IMR-90 (cell line): ENCODE results near the gene WNT11. TPM values are rescaled to one million over a fixed set of nuclear protein-coding genes. Genes with fewer than 3 reads are reported as not detected.

Experiments
- ATAC-seq: fragments of 200-7000 bp; cut with Tn5 transposase; 2 replicates; pipeline ENCODE4 v1.9.1; 2020; ENCODE audit warnings: low read depth, mild to moderate bottlenecking, moderate library complexity
- BruUV-seq: library from RNA; stranded (reverse); fragments of 400-500 nt; replicated peaks from 2 replicates; lab custom pipeline; 2021; lab: Mats Ljungman, UMichigan
- CTCF ChIA-PET: fragments of 300-600 bp; formaldehyde crosslinking; extraction: SDS; loops from one replicate; lab custom pipeline; 2021; ENCODE audit warnings: antibody characterized with exemption; lab: Yijun Ruan, JAX
- POLR2A ChIA-PET: fragments of 300-600 bp; sonication (Branson Sonifier 250); formaldehyde crosslinking; loops from one replicate; lab custom pipeline; 2022; ENCODE audit warnings: antibody characterized with exemption; ENCODE audit not compliant: unreplicated experiment; lab: Charles Lee
- DNase-seq: peaks from one replicate; pipeline ENCODE4 v3.0.0; 2013
- H2AFZ ChIP-seq: replicated peaks from 2 replicates; pipeline ENCODE3; 2013; ENCODE audit warnings: low read length, mild to moderate bottlenecking; ENCODE audit not compliant: poor library complexity
- H2AK5ac ChIP-seq: 2 replicates; pipeline ENCODE4 v1.6.1; 2013; ENCODE audit warnings: low read depth, low read length, inconsistent platforms
- H2AK9ac ChIP-seq: replicated peaks from 2 replicates; pipeline ENCODE3; 2013; ENCODE audit warnings: mild to moderate bottlenecking, low read depth, low read length, moderate library complexity; ENCODE audit not compliant: poor library complexity
- H2BK120ac ChIP-seq: 2 replicates; pipeline ENCODE4 v1.6.1; 2013; ENCODE audit warnings: low read depth, low read length, inconsistent platforms
- H2BK15ac ChIP-seq: 3 replicates; pipeline ENCODE4 v1.6.1; 2013; ENCODE audit warnings: low read depth, low read length, inconsistent platforms
- H2BK20ac ChIP-seq: 2 replicates; pipeline ENCODE4 v1.6.1; 2013; ENCODE audit warnings: low read depth, mild to moderate bottlenecking, inconsistent platforms, low read length, moderate library complexity
- H2BK5ac ChIP-seq: 2 replicates; pipeline ENCODE4 v1.6.1; 2013; ENCODE audit warnings: mild to moderate bottlenecking, low read depth, low read length, inconsistent platforms; ENCODE audit not compliant: poor library complexity, severe bottlenecking
- H3K14ac ChIP-seq: replicated peaks from 2 replicates; pipeline ENCODE4 v1.6.1; 2013; ENCODE audit warnings: low read depth, low read length, inconsistent platforms
- H3K18ac ChIP-seq: 2 replicates; pipeline ENCODE4 v1.6.1; 2013; ENCODE audit warnings: low read depth, low read length, control low read depth
- H3K23ac ChIP-seq: 2 replicates; pipeline ENCODE4 v1.6.1; 2013; ENCODE audit warnings: low read depth, low read length, inconsistent platforms
- H3K27ac ChIP-seq: 2 replicates; pipeline ENCODE4 v1.5.1; 2013; ENCODE audit warnings: mild to moderate bottlenecking, control low read depth, low read length; ENCODE audit not compliant: insufficient read depth
- H3K27me3 ChIP-seq: 2 replicates; pipeline ENCODE4 v1.6.1; 2013; ENCODE audit warnings: low read length; ENCODE audit not compliant: control insufficient read depth, insufficient read depth
- H3K36me3 ChIP-seq: 2 replicates; pipeline ENCODE4 v1.6.1; 2013; ENCODE audit warnings: low read length, mixed read lengths; ENCODE audit not compliant: control insufficient read depth, insufficient read depth
- H3K4ac ChIP-seq: 2 replicates; pipeline ENCODE4 v1.6.1; 2013; ENCODE audit warnings: low read depth, low read length, inconsistent platforms
- H3K4me1 ChIP-seq: 2 replicates; pipeline ENCODE4 v1.6.1; 2013; ENCODE audit warnings: low read length, mixed read lengths; ENCODE audit not compliant: control insufficient read depth, insufficient read depth
- H3K4me2 ChIP-seq: 2 replicates; pipeline ENCODE4 v1.6.1; 2013; ENCODE audit warnings: low read depth, mild to moderate bottlenecking, control low read depth, low read length, moderate library complexity
- H3K4me3 ChIP-seq: 2 replicates; pipeline ENCODE4 v1.5.1; 2013; ENCODE audit warnings: low read depth, mild to moderate bottlenecking, control low read depth, low read length, moderate library complexity; ENCODE audit not compliant: insufficient read depth
- H3K56ac ChIP-seq: 2 replicates; pipeline ENCODE4 v1.6.1; 2013; ENCODE audit warnings: low read length, inconsistent platforms; ENCODE audit not compliant: insufficient read depth; ENCODE audit errors: extremely low read depth
- H3K79me1 ChIP-seq, 2 experiments: 2 replicates each; pipeline ENCODE4 v1.6.1; 2013; ENCODE audit warnings: low read length in 2 of 2, inconsistent platforms in 1 of 2, low read depth in 1 of 2
- H3K9ac ChIP-seq: 2 replicates; pipeline ENCODE4 v1.6.1; 2013; ENCODE audit warnings: low read depth, low read length, control low read depth
- H3K9me1 ChIP-seq: 2 replicates; pipeline ENCODE4 v1.6.1; 2013; ENCODE audit warnings: low read length, inconsistent platforms; ENCODE audit not compliant: insufficient read depth
- H3K9me3 ChIP-seq: 2 replicates; pipeline ENCODE4 v1.6.1; 2013; ENCODE audit warnings: low read length; ENCODE audit not compliant: control insufficient read depth, insufficient read depth
- H4K20me1 ChIP-seq: 2 replicates; pipeline ENCODE4 v1.6.1; 2013; ENCODE audit warnings: low read length, inconsistent platforms; ENCODE audit not compliant: insufficient read depth
- H4K5ac ChIP-seq: 2 replicates; pipeline ENCODE4 v1.6.1; 2013; ENCODE audit warnings: mild to moderate bottlenecking, low read depth, low read length, control low read depth
- H4K8ac ChIP-seq, 2 experiments: 2 replicates each; pipeline ENCODE4 v1.6.1; 2013; ENCODE audit warnings: low read depth in 2 of 2, low read length in 2 of 2, control low read depth in 1 of 2, inconsistent platforms in 1 of 2
- H4K91ac ChIP-seq: 2 replicates; pipeline ENCODE4 v1.6.1; 2013; ENCODE audit warnings: low read depth, low read length, inconsistent platforms; ENCODE audit not compliant: insufficient read depth
- CEBPB ChIP-seq: IDR thresholded peaks from 2 replicates; pipeline ENCODE4 v1.6.1; 2012; ENCODE audit warnings: low read depth, low read length, improper control_type of control experiment
- FOS ChIP-seq: fragments of 150-350 bp; IDR thresholded peaks from 2 replicates; pipeline ENCODE4 v1.6.1; 2016; ENCODE audit warnings: low read depth, low read length
- RAD21 ChIP-seq: IDR thresholded peaks from 2 replicates; pipeline ENCODE4 v1.6.1; 2012; ENCODE audit warnings: low read length, improper control_type of control experiment
- WGBS, 2 experiments: methylation state at CpG; one replicate each; pipeline versions ENCODE4 v1.1.5 to v1.1.7; 2013; ENCODE audit warnings: missing lambda C conversion rate in 2 of 2; ENCODE audit not compliant: insufficient read length in 1 of 2; ENCODE audit errors: extremely low coverage in 2 of 2; 5-methylcytosine and 5-hydroxymethylcytosine counted together
- dilution Hi-C: fragments of 300-500 bp; cut with HindIII; formaldehyde crosslinking; loops from one replicate; pipeline ENCODE4 v1.14.3; 2018; ENCODE audit warnings: low sequenced_read_pairs; ENCODE audit not compliant: unreplicated experiment
- in situ Hi-C: fragments of 300-500 bp; cut with MboI; formaldehyde crosslinking; loops from 3 replicates; pipeline ENCODE4 v1.14.3; 2019; ENCODE audit warnings: low sequenced_read_pairs, inconsistent platforms, mixed read lengths
- intact Hi-C: fragments of 100-400 bp; cut with micrococcal nuclease; formaldehyde crosslinking; loops from 2 replicates; pipeline ENCODE4 v1.10.0; 2022
- polyA plus RNA-seq, 3 experiments: library from polyadenylated mRNA; depleted of rRNA; stranded (reverse); fragments of >200 nt; gene quantifications; 2 replicates each; pipeline ENCODE4 v1.2.3, GENCODE V29; 2012; ENCODE audit warnings: low replicate concordance in 1 of 3
- total RNA-seq: library from RNA; depleted of rRNA; stranded (reverse); fragments of >200 nt; gene quantifications from 2 replicates; pipeline ENCODE4 v1.2.3, GENCODE V29; 2012

Gene WNT11
- total and polyA plus RNA-seq, 2 of the 4 experiments (the other 2 are of a cell fraction) = 0.10 TPM; not detected in 1

- no peak overlapping the region for H3K9ac ChIP-seq
- peaks cover 50% of the 10 kb centered on the region for H3K27me3 ChIP-seq
- intact Hi-C loops = no loop called here
- no peaks in the 10 kb centered on the region for H3K9me1 ChIP-seq
- no peaks in the 10 kb centered on the region for H3K4me1 ChIP-seq
- no TSS peak for BruUV-seq
- dilution Hi-C loops = no loop called here
- H4K91ac ChIP-seq = no peak overlapping the region
- H2AK5ac ChIP-seq = no peak overlapping the region
- H3K4me2 ChIP-seq = no peak overlapping the region
- no peak overlapping the region for H2BK15ac ChIP-seq
- no CpG with 5 or more reads among the region's 13 CpGs for WGBS, 2 experiments
- no peak overlapping the region for H3K56ac ChIP-seq
- H4K8ac ChIP-seq = no peak overlapping the region
- H3K4ac ChIP-seq = no peak overlapping the region
- in situ Hi-C loops = no loop called here
- no peak for DNase-seq
- no peak overlapping the region for H3K23ac ChIP-seq
- no peak overlapping the region for H3K14ac ChIP-seq
- no peaks in the 10 kb centered on the region for H3K36me3 ChIP-seq
- TF ChIP-seq RAD21 (no peak), FOS (no peak), CEBPB (no peak)
- POLR2A ChIA-PET = no interaction called here
- H4K5ac ChIP-seq = no peak overlapping the region
- H2BK5ac ChIP-seq = no peak overlapping the region
- no peaks in the 10 kb centered on the region for H3K9me3 ChIP-seq
- H3K18ac ChIP-seq = no peak overlapping the region
- H4K20me1 ChIP-seq = no peaks in the 10 kb centered on the region
- H2AFZ ChIP-seq = no peak overlapping the region
- no peak overlapping the region for H3K4me3 ChIP-seq
- ATAC-seq = peak; percentile 42; the same call in 1 of the 2 replicates
- H3K79me1 ChIP-seq = no peaks in the 10 kb centered on the region
- CTCF ChIA-PET = no interaction called here
- no peak overlapping the region for H3K27ac ChIP-seq
- no peak overlapping the region for H2BK20ac ChIP-seq
- H2BK120ac ChIP-seq = no peak overlapping the region
- no peak overlapping the region for H2AK9ac ChIP-seq
Measured at GRCh38 chr11:76167590-76167989, 38.7 kb downstream of the WNT11 start.
